Stomach (tissue), 4 donors: ENCODE results near the gene CARHSP1.
"Not testable (repeated sequence)": the region's sequence is repeated elsewhere in the genome, so short reads cannot be mapped to it uniquely, and the experiment has no call there.

Source experiments
- CTCF ChIP-seq, 7 experiments: fragments of 450-650 bp in 4 of 7; fragments of 200-600 bp in 3 of 7; sonication (generic) in 3 of 7; IDR thresholded peaks; one replicate each; pipeline ENCODE4 v1.5.1; 2016 to 2019; ENCODE audit warnings: antibody characterized with exemption in 7 of 7, control low read depth in 2 of 7, mild to moderate bottlenecking in 1 of 7
- EP300 ChIP-seq: sonication (generic); formaldehyde crosslinking; IDR thresholded peaks from one replicate; pipeline ENCODE4 v1.6.1; 2017; ENCODE audit warnings: antibody characterized with exemption
- POLR2A ChIP-seq, 4 donors: fragments of 450-650 bp; IDR thresholded peaks; one replicate each; pipeline ENCODE4 v1.6.1; 2016; ENCODE audit warnings: antibody characterized with exemption in 4 of 4, control low read depth in 2 of 4, mild to moderate bottlenecking in 1 of 4, moderate library complexity in 1 of 4
- POLR2AphosphoS5 ChIP-seq, 3 donors: sonication (generic); formaldehyde crosslinking; IDR thresholded peaks; one replicate each; pipeline ENCODE4 v1.6.1; 2016; ENCODE audit warnings: antibody characterized with exemption in 3 of 3

DNA sequence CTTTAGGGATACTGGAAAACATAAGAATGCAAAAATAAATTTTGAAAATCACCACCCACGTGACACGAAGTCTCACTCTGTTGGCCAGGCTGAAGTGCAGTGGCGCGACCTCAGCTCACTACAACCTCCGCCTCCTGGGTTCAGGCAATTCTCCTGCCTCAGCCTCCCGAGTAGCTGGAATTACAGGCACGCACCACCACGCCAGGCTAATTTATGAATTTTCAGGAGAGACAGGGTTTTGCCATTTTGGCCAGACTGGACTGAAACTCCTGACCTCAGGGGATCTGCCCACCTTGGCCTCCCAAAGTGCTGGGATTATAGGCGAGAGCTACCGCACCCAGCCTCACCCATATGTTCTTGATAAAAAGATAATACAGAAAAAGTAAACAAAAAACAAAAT is 48.5 kb upstream of the CARHSP1 start:
- TF ChIP-seq CTCF (IDR thresholded peaks at IDR 0.05); POLR2A (IDR thresholded peaks at IDR 0.05); POLR2AphosphoS5 (IDR thresholded peaks at IDR 0.05); EP300: not testable (repeated sequence)
